Stimulated activated CD8-positive, alpha-beta memory T cell treated with anti-CD3 and anti-CD28 coated beads, Interleukin-4, amount 100 ng/mL, for 1 hour (primary cell): ENCODE results near the gene LPCAT3.
A peak's percentile ranks its signal among the peaks of the same experiment; 100 is the strongest.

ENCODE experiments used
- DNase-seq, 2 donors: peaks; one replicate each; pipeline ENCODE4 v3.0.0-alpha.2; 2020; ENCODE audit warnings: low read depth in 2 of 2, low spot score in 1 of 2

LPCAT3 gene

DNA sequence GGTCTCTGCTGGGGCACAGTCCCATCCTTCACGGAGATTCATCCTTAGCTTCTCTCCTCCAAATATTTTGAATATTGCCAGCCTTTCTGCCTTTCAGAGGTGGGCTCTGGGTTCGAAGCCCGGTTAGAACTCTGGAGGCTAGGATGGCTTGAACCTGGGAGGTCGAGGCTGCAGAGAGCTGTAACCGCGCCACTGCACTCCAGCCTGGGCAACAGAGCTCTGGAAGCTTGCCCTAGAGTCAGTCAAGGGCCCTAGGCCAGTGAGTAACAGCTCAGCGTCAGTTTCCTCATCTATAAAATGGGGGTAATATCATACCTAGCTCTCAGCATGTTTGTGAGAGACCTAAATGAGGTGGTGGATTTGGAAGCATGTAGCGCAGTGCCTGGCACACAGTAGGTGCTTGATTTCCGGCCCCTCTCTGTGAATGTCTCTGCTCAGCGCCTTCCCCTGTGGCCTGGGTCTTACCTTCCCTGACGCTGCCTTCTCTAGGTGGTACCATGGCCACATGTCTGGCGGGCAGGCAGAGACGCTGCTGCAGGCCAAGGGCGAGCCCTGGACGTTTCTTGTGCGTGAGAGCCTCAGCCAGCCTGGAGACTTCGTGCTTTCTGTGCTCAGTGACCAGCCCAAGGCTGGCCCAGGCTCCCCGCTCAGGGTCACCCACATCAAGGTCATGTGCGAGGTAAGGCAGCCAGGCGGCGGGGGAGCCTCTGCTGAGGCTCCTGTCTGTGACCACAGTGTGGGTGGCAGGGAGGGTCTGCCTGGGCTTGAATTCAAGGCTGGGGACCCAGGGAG is 63.8 kb downstream of the LPCAT3 start:
- DNase-seq = no peak

DNA sequence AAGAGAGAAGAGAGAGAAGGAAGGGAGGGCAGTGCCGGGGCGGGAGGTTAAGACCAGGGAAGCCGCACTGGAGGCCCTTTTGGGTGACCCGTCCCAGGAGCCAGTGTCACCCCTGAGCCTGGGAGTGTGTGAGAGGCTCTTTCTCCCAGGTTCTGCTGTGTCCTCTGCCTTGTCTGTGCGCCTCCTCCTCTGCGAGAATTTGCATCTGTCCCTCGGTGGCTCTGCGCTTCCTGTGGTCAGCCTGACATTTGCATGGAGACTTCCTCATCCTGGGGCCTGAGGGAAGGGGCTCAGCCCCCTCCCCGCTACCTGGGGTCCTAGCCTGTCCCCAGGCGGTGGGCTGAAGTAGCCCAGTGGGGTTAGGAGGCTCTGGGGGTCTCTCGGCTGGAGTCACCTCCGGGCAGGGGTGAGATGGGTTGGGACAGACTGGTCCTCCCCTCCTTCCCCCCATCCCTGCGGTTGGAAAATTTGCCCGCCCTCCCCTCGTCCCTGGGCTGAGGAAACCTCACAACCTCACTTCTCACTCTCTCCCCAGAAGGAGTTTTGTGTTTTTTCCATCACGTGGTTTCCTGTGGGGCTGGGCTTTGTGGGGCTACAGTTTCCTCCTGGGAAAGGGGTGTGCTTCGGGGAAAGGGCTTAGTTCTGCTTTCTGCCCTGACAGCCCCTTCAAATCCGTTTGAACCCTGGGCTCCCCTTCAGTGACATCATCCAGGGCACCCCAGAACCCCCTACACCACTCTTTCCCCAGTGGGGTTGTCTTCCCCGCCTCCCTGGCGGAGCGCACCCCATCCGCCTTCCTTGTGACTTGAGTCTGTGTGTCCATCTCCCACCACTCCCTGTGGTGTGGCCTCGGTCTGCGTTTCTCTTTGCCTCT is 64.6 kb downstream of the LPCAT3 start:
- DNase-seq = peak; percentile 74 to 78

DNA sequence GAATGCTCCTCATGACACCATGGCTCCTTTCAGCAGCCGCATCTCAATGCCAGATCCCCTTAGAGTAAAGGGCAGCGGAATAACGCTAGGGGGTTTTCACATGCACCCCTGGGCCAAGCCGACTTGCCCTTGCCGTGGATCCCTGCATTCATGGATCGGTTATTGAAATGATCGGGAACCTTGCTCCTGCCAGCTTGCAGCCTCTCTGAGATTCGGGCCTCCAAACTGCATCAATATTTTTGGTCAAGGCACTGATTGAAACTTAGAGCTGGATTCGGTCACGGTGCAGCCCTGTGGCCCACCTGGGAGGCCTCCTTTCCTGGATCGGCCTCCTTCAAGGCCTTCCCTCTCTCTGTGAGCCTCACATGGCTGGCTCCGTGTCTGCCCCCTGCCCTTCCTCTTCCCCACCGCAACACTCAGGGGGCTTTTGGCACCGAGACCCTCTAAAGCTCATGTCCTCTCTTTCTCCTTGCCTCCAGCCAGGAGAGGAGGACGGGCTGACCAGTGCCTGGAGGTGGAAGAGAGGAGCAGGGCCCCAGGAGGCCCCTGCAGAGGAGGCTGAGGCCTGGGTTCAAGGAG is 65.3 kb downstream of the LPCAT3 start:
- no peak for DNase-seq

DNA sequence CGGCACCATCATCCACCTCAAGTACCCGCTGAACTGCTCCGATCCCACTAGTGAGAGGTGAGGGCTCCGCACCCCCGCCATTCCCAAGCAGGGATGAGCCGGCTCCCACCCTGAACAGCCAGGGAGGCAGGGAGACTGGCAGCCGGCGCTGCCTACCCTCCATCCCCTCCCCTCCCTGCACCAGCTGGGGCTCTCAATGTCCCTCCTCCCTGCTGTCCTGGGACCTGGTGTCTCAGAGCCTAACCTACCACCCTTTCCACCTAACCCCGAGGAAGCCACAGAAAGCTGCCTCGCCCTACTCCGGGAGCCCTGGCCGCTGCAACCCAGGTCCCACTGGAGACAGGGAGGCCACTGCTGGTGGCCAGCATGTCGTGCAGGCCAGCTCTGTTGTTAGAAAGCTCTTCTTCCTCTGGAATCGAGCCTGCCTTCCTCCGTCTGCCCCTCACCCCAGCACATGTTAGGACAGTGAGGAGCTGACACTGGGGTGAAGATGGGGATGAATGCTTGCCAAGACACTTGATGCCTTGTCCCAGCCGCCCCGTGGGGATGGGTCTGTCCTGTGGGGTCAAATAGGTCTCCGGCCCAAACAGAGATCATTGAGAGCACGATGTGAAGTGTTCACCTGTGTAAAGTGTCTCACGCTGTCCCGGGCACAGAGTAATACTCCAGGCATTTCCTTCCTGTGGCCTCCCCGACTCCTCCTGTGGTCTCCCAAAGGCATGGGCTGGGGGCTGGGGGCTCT is 66.0 kb downstream of the LPCAT3 start:
- DNase-seq = no peak

DNA sequence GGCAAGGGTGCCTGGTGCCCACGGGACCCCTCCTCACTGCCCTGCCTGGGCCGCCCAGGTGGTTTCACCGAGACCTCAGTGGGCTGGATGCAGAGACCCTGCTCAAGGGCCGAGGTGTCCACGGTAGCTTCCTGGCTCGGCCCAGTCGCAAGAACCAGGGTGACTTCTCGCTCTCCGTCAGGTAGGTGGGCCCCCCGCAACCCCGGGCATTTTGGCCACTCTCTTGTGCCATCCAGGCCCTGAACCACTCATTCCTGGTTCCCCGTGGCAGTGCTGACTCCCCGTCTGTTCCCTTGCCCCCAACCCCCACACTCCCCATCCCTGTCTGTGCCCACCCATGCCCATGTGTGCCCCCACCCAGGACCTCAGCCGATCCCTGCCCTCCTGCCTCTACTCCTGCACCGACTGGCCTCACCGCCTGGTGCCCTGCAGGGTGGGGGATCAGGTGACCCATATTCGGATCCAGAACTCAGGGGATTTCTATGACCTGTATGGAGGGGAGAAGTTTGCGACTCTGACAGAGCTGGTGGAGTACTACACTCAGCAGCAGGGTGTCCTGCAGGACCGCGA is 66.6 kb downstream of the LPCAT3 start:
- DNase-seq = no peak

DNA sequence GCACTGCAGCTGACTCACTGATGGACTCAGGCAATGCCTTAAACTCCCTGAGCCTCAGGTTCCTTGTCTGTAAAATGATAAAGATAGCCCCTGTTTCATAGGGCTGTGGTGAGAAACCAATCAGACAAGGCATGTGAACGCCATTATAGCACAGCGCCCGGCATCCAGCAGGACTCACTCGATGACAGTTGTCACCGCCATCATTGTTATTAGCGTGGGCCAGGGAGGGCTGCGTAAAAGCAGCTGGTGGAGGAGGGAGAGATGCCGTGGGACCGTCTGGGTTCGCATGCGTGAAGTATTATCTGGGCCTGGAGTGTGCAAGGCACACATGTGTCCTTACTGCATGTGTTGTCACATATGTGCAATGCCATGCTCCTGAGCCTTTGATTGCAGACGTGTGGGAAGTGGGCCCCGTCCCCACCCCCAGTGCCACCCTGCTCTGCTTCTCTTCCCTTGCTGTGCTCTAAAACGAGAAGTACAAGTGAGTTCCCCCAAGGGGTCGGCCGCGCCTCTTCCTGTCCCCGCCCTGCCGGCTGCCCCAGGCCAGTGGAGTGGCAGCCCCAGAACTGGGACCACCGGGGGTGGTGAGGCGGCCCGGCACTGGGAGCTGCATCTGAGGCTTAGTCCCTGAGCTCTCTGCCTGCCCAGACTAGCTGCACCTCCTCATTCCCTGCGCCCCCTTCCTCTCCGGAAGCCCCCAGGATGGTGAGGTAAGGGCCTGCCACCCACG is 67.3 kb downstream of the LPCAT3 start, which contains the start of gene PTPN6:
PTPN6 (plus strand) TSS at position 546 of the 730 bp plus-strand sequence; CDS start at position 703, 157 bp downstream.
- DNase-seq = no peak

DNA sequence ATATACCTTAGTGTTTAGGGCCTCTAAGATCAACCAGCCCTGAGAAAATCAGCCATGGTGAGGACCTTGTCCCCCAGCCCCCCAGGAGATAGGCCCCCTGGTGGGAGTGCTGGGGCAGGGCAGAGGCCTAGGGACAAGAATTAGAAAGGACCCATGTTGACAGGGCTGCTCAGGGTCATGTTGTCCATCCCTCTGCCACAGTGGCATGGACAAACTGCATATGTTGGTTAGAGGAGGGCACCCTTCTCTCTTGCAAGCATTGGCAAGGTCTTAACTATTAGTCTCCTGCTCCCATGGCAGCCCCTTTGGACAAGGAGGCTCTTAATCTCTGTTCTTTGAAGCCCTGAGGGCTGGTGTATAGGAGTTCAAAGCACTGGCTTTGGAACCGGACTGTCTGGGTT is 67.9 kb downstream of the LPCAT3 start:
- DNase-seq = no peak

DNA sequence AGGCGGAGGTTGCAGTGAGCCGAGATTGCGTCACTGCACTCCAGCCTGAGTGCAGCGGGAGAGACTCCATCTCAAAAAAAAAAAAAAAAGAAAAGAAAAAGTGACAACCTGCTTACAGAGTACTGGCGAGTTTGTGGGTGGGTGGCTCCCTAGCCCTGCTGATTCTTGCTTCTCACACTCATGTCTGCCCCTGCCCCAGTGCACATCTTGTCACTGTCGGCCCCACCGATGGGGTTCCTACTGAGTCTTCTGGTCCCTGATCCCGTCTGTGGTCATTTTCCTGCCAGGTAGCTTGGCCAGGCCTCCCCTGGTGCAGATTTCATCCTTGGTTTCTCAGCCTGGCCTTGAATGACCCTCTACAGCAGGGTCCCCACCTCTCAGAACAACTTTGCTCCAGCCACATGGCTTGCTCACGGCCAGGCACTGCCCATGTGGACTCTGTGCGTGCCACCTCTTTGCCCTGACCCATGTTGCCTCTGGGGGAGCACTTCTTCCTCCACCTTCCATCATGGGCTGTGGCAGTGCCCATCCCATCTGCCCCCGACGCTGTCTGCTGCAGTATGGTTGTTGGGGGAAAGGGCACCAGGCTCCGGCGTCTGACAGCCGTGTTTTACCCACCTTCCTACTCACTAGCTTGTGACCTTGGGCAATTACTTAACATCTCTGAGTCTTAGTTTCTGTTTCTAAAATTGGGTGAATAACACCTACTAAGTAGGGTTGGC is 69.2 kb downstream of the LPCAT3 start:
- no peak for DNase-seq

DNA sequence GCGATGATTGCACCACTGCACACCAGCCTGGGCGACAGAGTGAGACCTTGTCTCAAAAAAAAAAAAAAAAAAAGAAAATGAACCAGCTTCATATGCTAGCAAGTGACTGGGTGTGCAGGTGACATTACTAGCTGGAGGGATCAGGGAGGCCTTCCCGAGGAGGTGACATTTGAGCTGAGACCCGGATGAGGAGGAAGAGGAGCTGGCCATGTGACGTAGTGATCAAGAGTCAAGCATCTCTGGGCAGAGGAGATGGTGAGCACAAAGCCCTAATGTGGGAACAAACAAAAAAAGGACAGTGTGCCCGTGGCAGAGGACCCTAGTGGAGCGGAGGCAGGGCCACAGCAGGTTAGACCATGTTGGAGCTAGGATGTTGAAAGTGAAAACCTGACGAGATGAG is 70.7 kb downstream of the LPCAT3 start:
- DNase-seq = no peak

DNA sequence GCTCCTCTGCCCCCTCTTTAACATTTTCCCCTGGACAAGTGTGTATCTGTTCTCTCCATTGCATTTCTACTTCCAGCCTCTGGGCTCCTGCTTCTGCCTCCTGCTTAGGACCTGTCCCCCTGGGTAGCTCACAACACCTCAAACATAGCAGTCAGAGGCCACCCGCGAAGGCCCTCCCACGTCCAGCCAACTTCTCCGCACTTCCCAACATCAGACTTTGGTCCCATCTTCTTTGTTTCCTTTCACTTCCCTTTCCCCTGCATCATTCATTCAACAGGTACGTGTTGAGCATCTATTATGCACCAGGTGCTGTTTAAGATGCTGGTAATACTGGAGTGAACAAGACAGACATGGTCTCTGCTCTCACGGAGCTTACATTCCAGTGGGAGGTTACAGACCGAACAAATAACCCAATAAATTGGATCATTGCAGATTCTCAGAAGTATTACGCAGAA is 71.3 kb downstream of the LPCAT3 start:
- DNase-seq = no peak

DNA sequence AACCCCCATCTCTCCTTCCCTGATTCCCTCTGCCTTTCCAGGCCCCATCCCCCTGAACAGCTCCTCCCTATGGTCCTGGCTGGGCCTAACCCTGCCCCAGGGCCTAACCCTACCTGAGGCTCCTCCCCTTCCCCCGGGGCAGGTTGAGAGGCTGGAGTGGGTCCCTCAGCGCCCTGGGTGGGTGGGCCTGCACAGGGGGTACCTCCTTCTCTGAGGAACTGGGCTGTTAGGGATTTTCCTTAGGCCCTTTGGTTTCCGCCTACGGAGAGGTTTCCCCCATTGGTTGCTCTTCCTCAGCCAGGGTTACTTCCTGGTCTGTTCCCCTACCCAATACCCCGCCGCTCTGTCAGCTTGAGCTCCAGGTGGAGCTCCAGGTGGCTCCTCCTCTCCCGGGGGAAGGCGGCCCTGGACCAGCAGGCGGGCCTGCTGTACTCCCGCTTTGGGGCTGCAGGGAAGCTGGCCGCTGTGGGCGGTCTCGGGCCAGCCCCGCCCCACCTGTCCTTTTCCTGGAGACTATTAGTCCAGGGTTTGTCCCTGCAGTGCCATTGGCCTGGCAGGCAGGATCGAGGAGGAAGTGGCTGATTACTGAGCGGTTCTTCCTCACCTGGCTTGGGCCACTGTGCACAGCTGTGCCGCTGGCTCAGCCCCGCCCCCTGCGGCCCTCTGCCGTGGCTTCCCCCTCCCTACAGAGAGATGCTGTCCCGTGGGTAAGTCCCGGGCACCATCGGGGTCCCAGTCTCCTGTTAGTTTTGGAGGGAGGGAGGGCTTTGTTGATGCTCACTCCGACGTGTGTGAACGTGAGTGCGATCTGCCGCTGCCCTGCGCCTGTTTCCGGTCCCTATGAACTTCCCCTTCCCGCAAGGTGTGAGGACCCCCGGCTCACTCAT is 72.0 kb downstream of the LPCAT3 start:
- DNase-seq = no peak

DNA sequence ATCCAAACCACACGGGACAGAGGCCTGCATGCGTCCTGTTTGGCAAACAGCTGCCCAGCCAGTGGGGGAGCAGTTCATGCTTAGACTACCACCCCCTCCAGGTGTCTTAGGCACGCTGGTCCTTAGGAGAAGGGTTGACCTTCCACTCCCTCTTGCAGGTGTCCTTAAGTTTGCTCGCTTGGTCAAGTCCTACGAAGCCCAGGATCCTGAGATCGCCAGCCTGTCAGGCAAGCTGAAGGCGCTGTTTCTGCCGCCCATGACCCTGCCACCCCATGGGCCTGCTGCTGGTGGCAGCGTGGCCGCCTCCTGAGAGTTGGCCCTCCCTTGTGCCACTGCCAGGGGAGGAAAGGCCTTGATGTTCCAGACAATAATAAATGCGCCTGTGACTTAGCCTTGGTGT is 72.7 kb downstream of the LPCAT3 start:
- DNase-seq = no peak

DNA sequence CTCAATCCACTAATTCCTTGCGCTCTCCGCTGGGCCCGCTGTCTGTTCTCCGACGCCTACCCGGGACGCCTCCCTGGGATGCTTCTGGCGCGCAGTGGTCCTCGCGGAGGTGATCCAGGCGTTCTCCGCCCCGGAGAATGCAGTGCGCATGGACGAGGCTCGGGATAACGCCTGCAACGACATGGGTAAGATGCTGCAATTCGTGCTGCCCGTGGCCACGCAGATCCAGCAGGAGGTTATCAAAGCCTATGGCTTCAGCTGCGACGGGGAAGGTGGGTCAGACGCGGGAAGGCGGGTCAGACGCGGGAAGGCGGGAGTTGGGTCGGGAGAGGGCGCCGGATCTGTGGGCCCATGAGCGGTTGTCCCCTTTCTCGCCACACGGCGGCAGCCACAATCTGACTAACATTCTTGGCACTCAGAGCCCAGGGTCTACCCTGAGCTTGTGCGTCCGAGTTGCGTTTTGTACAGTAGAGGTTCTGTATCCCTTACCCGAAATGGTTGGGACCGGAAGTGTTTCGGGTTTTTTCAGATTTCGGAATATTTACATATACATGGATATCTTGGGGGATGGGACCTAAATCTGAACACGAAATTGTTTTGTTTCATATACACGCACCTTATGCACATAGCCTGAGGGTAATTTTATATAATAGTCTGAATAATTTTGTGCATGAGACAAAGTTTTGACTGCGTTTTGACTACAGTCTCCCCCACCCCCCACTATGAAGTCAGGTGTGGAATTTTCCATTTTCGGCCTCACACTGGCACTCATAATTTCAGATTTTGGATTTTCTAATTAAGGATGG is 73.7 kb downstream of the LPCAT3 start:
- peak in 1 of 2 donors; percentile 74 for DNase-seq

DNA sequence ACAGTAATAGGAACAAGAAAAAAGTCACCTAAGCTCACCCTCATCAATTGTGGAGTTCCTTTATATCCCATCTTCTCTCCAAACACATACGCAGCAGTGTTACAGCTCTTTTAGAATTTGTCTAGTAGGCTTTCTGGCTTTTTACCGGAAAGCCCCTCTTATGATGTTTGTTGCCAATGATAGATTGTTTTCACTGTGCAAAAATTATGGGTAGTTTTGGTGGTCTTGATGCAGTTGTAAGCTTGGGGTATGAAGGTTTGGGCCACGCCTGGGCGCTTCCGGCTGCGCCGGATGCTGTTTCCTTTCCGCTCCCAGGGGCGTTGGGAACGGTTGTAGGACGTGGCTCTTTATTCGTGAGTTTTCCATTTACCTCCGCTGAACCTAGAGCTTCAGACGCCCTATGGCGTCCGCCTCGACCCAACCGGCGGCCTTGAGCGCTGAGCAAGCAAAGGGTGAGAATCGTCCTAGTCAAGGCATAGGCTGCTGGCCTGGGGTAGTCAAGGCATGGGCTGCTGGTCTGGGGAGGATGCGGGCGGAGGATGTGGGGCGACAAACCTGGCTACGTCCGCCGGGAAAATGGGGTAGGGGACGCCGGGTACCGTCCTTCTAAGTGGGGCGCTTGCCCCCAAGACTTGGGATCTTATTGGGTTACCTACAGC is 74.4 kb downstream of the LPCAT3 start, which contains the start of the genes C12orf57 and RNU7-1:
C12orf57 (plus strand) TSS at position 301 of the 659 bp plus-strand sequence; CDS start at position 401, 100 bp downstream.
RNU7-1 (plus strand) TSS at position 95 of the 659 bp plus-strand sequence.
- peak in 1 of 2 donors; percentile 58 for DNase-seq

DNA sequence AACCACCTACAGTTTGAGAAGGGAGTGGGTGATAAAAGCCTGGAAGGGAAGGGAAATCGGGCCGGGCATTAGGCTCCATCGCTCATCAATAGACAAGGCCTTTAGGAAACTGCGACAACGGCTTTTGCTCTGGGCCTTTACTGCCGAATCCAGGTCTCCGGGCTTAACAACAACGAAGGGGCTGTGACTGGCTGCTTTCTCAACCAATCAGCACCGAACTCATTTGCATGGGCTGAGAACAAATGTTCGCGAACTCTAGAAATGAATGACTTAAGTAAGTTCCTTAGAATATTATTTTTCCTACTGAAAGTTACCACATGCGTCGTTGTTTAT is 74.9 kb downstream of the LPCAT3 start:
- peak in 1 of 2 donors; percentile 61 for DNase-seq

DNA sequence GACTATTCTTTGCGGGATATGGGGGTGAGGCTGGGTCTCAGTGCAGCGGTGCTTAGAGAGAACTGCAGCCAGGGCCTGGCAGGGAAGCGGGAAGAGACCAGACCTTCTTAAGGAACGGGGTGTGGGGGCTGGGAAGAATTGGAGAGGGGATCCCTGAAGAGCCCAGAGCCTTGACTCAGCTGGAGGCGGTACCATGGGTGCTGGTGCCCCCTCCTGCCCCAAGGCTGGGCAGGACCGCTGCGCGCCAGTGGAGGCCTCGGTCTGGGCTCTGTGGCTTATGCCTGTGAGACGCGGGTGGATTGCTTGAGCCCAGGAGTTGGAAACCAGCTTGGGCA is 76.0 kb downstream of the LPCAT3 start:
- no peak for DNase-seq

DNA sequence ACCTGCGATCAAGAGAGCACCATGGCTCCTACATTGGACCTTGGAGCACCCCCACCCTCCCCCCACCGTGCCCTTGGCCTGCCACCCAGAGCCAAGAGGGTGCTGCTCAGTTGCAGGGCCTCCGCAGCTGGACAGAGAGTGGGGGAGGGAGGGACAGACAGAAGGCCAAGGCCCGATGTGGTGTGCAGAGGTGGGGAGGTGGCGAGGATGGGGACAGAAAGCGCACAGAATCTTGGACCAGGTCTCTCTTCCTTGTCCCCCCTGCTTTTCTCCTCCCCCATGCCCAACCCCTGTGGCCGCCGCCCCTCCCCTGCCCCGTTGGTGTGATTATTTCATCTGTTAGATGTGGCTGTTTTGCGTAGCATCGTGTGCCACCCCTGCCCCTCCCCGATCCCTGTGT is 76.5 kb downstream of the LPCAT3 start:
- DNase-seq = no peak
